ENCODE measurements around the gene PLEKHA3. TPM values are rescaled to one million over a fixed set of nuclear protein-coding genes. Genes with fewer than 3 reads are reported as not detected.

PLEKHA3 gene
- total RNA-seq, 2 donors from 2014 or later: 19.3 to 26.1 TPM

DNA sequence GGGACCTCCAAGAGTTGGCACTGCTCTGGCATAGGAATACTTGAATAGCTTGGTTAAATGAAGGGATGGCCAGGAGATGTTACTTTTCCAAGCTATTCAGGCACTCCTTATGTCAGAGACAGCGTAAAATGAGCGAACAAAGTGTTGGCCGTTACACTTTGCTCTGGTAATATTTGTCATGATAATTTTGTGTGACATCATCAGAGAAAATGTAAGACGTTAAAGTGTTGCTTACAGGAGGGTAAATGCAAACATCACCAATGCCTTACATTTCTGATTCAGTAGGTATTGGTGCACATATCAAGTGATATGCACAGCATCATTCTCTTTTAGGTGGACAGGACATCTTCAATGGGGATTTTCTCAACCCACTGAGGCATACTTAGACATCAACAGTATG is 46.0 kb downstream of the PLEKHA3 start:
- no peaks in the 10 kb centered on the region for H3K9me3 ChIP-seq
- DNase-seq: no peak
- H3K36me3 ChIP-seq: no peaks in the 10 kb centered on the region
- H3K9ac ChIP-seq (ENCODE audit: low read depth in 2 of 2, low read length in 2 of 2): no peak overlapping the region
- no peaks in the 10 kb centered on the region for H3K4me1 ChIP-seq
- intact Hi-C loops (cut with DNase I): no loop called here
- no peak overlapping the region for H3K27ac ChIP-seq
- no peaks in the 10 kb centered on the region for H3K27me3 ChIP-seq
- TF ChIP-seq, protein P1, sequence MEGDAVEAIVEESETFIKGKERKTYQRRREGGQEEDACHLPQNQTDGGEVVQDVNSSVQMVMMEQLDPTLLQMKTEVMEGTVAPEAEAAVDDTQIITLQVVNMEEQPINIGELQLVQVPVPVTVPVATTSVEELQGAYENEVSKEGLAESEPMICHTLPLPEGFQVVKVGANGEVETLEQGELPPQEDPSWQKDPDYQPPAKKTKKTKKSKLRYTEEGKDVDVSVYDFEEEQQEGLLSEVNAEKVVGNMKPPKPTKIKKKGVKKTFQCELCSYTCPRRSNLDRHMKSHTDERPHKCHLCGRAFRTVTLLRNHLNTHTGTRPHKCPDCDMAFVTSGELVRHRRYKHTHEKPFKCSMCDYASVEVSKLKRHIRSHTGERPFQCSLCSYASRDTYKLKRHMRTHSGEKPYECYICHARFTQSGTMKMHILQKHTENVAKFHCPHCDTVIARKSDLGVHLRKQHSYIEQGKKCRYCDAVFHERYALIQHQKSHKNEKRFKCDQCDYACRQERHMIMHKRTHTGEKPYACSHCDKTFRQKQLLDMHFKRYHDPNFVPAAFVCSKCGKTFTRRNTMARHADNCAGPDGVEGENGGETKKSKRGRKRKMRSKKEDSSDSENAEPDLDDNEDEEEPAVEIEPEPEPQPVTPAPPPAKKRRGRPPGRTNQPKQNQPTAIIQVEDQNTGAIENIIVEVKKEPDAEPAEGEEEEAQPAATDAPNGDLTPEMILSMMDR (IDR thresholded peaks at IDR 0.05): no peak
- no peak overlapping the region for H3K4me3 ChIP-seq

DNA sequence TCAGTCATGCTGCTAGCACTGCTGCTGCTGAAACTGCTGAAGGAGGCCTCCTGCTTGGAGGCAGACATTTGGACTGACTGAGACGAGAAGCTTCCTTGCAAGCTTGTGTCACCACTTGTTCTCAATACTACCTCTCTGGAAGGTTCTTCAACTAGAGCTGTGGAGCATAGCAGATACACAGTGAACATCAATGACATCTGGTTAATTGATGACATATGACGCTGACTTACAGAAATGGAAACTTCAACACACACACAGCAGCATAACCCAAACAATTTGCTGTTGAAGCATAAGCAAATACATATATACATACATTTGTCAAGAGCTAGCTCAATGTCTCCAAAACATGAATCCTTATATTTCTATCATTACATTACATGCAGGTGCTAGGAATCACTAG is 47.3 kb downstream of the PLEKHA3 start:
- TF ChIP-seq, protein P1 (IDR thresholded peaks at IDR 0.05): no peak
- no peaks in the 10 kb centered on the region for H3K27me3 ChIP-seq

DNA sequence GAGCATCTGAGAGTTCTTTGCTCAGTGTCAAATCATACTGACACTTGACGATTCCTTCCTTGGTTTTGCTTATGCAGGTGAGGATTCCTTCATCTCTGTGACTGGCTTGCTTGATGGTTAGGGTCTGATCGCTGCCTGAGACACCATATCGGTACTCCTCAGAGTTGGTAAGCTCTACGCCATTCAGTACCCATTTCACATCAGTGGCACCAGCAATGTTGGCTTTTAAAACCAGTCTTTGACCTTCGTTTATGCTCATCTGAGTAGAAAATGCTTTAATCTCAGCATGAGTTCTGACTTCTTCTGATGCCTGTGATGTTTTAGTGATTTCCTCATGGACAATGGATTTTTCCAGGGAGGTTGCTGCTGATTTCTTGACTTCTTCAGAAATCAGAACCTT is 48.4 kb downstream of the PLEKHA3 start:
- Histone ChIP-seq H3K4me1 (no peaks in the 10 kb centered on the region), H3K9me3 (no peaks in the 10 kb centered on the region), H3K4me3 (no peak overlapping the region), H3K9ac (ENCODE audit: low read depth in 2 of 2, low read length in 2 of 2) (no peak overlapping the region), H3K36me3 (no peaks in the 10 kb centered on the region), H3K27ac (no peak overlapping the region), H3K27me3 (no peaks in the 10 kb centered on the region)
- intact Hi-C loops (cut with DNase I): no loop called here
- DNase-seq: no peak
- TF ChIP-seq, protein P1 (IDR thresholded peaks at IDR 0.05): no peak

More for the DNA sequence above, 47.3 kb downstream of the PLEKHA3 start:
- intact Hi-C loops (cut with DNase I): no loop called here
- DNase-seq: no peak
- H3K36me3 ChIP-seq: no peaks in the 10 kb centered on the region
- no peaks in the 10 kb centered on the region for H3K9me3 ChIP-seq
- H3K4me3 ChIP-seq: no peak overlapping the region
- no peak overlapping the region for H3K27ac ChIP-seq
- H3K9ac ChIP-seq (ENCODE audit: low read depth in 2 of 2, low read length in 2 of 2): no peak overlapping the region
- H3K4me1 ChIP-seq: no peaks in the 10 kb centered on the region

DNA sequence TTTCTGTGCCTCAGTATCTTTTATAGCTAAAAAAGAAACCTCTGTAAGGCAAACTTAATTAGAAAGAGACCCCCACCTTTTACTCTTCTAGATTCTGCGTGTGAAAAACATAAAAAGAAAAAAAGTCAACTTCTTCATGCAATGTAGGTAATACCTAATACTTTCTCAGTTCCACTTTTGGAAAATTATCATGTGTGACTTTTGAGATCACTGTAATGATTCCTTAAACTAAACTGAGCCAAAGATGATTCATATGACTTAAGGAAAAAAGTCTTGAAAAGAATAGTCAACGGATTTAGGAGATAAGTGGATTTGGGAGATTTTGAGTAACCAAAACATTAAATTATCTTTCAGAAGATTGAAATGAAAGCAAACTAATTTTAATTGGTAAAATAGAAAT is 48.9 kb downstream of the PLEKHA3 start:
- Histone ChIP-seq H3K9ac (ENCODE audit: low read depth in 2 of 2, low read length in 2 of 2) (no peak overlapping the region), H3K9me3 (no peaks in the 10 kb centered on the region), H3K27ac (no peak overlapping the region), H3K4me1 (no peaks in the 10 kb centered on the region), H3K27me3 (no peaks in the 10 kb centered on the region), H3K4me3 (no peak overlapping the region), H3K36me3 (no peaks in the 10 kb centered on the region)
- intact Hi-C loops (cut with DNase I): no loop called here
- TF ChIP-seq, protein P1 (IDR thresholded peaks at IDR 0.05): no peak
- no peak for DNase-seq

DNA sequence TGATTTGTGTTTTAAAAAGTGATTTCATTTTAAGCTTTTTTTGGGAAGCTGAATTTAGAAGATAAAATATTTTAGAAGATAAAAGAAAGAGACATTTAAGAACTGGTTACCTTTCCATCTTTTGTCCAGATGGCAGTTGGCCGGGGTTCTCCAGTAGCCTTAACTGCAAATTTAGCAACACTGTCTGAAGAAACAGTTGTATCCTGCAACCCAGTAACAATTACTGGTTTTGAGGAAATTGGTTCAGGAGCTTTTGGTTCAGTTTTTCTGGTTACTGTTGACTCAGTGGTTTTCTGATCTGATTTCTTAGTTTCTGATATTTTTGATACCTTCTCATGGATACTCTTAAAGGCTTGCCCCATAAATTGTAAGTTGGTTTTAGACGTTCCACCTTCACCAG is 49.9 kb downstream of the PLEKHA3 start:
- Histone ChIP-seq H3K9ac (ENCODE audit: low read depth in 2 of 2, low read length in 2 of 2) (no peak overlapping the region), H3K36me3 (no peaks in the 10 kb centered on the region), H3K27ac (no peak overlapping the region), H3K9me3 (no peaks in the 10 kb centered on the region), H3K27me3 (no peaks in the 10 kb centered on the region), H3K4me3 (no peak overlapping the region), H3K4me1 (no peaks in the 10 kb centered on the region)
- TF ChIP-seq, protein P1 (IDR thresholded peaks at IDR 0.05): no peak
- intact Hi-C loops (cut with DNase I): no loop called here
- DNase-seq: no peak
